D721Med (cell line): Measurements from ENCODE around the gene EXOG.

Experiments used
- DNase-seq: peaks from one replicate; pipeline ENCODE4 v3.0.0; 2011; ENCODE audit warnings: low spot score; ENCODE audit not compliant: insufficient read length
- FAIRE-seq: peaks from 2 replicates; lab custom pipeline; 2011; peaks lifted over from hg19 to GRCh38; lab: Jason Lieb, UNC
- TF ChIP-seq, protein P1 (sequence below): IDR thresholded peaks from 2 replicates; pipeline ENCODE4 v1.5.1; 2012; ENCODE audit warnings: mild to moderate bottlenecking, control low read depth; ENCODE audit not compliant: insufficient read depth; ENCODE audit errors: missing control alignments

The EXOG gene

DNA sequence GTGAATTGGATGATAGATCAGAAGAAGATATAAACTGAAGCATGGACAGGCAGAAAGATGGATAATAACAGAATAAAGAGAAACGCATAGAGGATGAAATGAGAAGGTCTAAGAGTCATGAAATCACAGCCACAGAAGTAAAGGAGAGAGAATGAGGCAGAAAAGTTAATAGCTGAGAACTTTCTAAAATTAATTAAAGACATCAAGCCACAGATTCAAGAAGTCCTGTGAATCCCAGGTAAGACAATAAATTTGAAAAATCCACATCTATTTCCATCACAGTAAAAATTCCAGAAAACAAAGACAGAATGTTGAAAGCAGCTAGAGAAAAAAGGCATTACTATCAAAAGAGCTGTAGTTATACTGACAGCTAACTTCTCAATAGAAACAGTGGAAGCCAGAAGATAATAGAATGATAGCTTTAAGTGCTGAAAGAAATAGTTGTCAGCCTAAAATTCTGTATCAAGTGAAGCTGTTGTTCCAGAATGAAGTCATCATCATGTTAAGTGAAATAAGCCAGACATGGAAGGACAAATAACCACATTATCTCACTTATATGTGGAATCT lies 30.5 kb upstream of the EXOG start:
- DNase-seq (no peak), FAIRE-seq (no peak)
- TF ChIP-seq, protein P1, sequence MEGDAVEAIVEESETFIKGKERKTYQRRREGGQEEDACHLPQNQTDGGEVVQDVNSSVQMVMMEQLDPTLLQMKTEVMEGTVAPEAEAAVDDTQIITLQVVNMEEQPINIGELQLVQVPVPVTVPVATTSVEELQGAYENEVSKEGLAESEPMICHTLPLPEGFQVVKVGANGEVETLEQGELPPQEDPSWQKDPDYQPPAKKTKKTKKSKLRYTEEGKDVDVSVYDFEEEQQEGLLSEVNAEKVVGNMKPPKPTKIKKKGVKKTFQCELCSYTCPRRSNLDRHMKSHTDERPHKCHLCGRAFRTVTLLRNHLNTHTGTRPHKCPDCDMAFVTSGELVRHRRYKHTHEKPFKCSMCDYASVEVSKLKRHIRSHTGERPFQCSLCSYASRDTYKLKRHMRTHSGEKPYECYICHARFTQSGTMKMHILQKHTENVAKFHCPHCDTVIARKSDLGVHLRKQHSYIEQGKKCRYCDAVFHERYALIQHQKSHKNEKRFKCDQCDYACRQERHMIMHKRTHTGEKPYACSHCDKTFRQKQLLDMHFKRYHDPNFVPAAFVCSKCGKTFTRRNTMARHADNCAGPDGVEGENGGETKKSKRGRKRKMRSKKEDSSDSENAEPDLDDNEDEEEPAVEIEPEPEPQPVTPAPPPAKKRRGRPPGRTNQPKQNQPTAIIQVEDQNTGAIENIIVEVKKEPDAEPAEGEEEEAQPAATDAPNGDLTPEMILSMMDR: no peak

DNA sequence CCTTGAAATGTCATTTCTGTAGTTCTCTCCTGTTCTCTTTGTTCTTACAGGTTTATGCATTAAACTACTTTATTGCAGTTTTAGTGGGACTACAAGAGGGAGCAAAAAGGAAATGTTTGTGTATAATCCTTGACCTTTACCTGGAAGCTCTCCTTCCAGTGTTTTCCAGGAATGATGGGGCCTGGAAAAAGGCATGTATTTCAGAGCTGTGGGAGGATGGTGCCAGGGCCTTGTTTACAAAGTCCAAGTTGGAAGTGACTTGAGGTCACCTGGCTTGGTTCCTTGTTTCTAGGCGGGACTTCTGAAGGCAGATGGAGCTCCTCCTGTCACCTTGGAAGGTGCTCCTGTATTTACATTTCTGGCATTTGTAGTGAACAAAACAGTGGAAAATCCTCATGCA lies 27.4 kb upstream of the EXOG start:
- TF ChIP-seq, protein P1: no peak
- FAIRE-seq: no peak
- DNase-seq: no peak

DNA sequence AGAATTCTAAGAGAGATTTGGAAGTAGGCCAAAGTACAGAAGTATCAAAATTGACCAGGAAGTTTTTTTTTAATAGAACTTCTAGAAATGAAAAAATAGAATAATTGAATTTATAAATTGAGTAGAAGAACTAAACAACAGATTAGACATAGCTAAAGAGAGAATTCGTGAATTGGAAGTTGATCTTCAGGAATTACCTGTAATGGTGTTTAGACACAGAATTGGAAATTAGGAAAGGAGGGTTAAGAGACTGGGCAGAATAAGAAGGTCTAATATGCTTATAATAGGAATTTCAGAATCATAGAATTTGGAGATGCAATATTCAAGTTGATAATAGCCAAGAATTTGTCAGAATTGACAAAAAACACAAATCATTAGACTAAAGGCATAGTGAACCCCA lies 26.3 kb upstream of the EXOG start:
- TF ChIP-seq, protein P1: no peak

DNA sequence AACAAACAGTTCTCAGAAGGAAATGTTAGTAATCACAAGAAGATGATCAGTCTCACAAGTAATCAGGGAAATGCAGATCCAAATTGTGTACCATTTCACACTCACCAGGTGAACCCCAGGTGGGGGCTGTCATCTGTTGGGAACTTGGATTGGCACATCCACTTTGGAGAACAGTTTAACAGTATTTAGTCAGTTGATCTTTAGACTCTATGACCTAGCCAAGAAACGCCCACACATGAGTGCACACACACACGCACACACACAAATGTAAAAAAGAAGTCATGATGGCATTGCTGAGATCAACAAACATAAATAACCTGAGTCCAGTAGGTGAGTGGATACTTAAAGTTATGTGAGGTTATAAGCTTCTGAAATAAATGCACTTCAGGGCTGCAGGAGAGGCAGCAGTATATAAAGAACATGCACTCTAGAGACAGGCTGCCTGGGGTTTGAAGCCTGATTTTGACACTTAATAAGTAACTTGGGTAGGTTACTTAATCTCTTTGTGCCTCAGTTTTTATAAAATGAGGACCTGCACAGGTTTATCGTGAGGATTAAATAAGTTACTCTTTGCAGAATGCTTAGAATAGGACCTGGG lies 24.8 kb upstream of the EXOG start:
- DNase-seq (no peak), FAIRE-seq (no peak)

More for the DNA sequence above, 26.3 kb upstream of the EXOG start:
- FAIRE-seq (no peak), DNase-seq (no peak)

DNA sequence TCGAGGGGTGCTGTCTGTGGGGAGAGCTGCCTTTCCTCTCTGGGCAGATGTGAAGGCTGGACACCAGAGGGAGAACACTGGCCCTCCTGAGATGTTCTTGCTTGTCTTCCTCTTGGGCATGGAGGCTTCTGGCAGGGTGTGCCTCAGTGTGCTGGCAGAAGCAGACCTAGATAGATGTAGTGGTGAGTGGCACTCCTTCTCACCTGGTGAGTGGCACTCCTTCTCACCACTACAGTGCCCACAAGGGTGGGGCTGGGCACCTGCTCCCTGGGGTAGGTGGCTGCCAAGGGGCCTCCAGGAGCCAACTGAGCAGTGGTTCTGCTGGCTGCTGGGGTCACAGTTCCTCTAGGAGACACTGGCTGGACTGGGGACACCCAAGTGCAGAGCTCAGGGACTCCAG lies 23.8 kb upstream of the EXOG start:
- DNase-seq (no peak), FAIRE-seq (no peak)
- TF ChIP-seq, protein P1: no peak

More for the DNA sequence above, 24.8 kb upstream of the EXOG start:
- TF ChIP-seq, protein P1: no peak

DNA sequence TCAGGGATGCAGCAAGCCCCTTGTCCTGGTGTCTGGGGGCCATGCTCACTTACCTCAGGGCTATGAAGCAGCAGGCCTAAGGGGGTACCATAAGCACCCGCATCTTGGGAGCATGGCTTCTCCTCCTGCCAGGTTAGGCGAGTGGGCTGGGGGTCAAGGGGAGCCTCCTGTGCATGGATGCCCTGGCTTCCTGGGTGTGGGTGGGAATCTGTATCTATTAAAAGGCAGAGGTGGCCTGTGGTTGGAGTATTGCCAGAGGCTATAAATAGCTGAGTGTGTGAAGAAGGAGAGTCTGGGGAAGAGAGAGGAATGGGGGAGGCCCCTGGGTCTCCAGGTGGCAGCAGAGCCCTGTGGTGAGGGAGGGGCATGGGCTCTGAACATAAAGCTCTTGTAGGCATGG lies 22.9 kb upstream of the EXOG start:
- FAIRE-seq (no peak), DNase-seq (no peak)
- TF ChIP-seq, protein P1: no peak

DNA sequence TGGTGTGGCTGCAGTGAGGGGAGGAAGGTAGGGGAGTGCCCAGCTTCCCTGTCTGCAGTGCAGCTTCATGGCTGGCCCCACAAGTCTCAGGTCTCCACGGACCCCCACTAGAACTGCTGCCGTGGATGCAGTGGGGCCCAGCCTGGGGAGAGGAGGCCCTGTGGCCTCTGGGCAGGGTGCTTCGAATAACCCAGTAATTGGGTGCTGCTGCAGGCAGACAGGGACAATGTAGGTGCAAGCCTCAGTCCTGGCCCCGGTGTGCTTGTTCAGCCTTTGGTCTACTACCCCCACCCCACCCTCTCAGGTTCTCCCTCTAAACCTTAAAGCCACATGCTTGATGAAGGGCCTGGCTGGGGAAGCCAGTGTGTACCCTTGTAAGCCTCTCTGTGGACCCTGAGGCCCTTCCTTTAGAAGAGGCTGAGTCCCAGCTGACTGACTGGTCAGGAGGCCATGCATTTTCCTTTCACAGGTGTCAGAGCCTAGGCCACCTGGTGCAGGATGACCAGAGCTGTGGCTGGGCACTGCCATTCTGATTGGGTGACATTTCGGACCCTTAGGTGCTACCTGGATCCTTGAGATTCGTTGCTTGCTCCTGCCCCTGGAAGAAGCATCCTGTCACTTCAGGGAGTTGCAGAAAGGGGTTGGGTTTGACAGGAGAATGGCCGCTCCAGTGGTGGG lies 21.1 kb upstream of the EXOG start:
- TF ChIP-seq, protein P1: no peak
- DNase-seq (no peak), FAIRE-seq (no peak)
